Cardiac muscle cell (in vitro differentiated cells and primary cell): ENCODE measurements around the gene TTLL5. TPM values are rescaled to one million over a fixed set of nuclear protein-coding genes. Genes with fewer than 3 reads are reported as not detected.
A peak's percentile ranks its signal among the peaks of the same experiment; 100 is the strongest.

ENCODE experiments used
- DNase-seq, 2 donors: peaks; one replicate each; pipeline versions ENCODE4 v3.0.0 to v3.0.0-alpha.2; 2010 to 2017; ENCODE audit warnings: low read depth in 1 of 2, low spot score in 1 of 2
- H3K27ac ChIP-seq: fragments of 200-600 bp; sonication (generic); 2 replicates; pipeline ENCODE4 v1.5.1; 2016
- H3K27me3 ChIP-seq: fragments of 200-600 bp; sonication (generic); 2 replicates; pipeline ENCODE4 v1.6.0; 2016; ENCODE audit warnings: control low read depth
- H3K36me3 ChIP-seq: fragments of 200-600 bp; sonication (generic); 2 replicates; pipeline ENCODE4 v1.5.1; 2016; ENCODE audit warnings: control low read depth
- H3K4me1 ChIP-seq: fragments of 200-600 bp; sonication (generic); 2 replicates; pipeline ENCODE4 v1.8.1; 2017; ENCODE audit warnings: low read depth, mild to moderate bottlenecking, mixed run types
- H3K4me3 ChIP-seq: fragments of 200-600 bp; sonication (generic); 2 replicates; pipeline ENCODE4 v1.5.1; 2016; ENCODE audit warnings: mild to moderate bottlenecking
- H3K9me3 ChIP-seq: fragments of 200-600 bp; sonication (generic); 2 replicates; pipeline ENCODE4 v1.5.1; 2017; ENCODE audit warnings: low read depth, mild to moderate bottlenecking, control low read depth
- polyA plus RNA-seq: library from polyadenylated mRNA; unstranded; fragments of >200 nt; fragmentation: Nextera tagmentation; extraction: Ambion mirVana; gene quantifications from 2 replicates; pipeline ENCODE4 v1.2.1, GENCODE V29; 2016
- total RNA-seq: library from RNA; depleted of rRNA; stranded (reverse); fragments of >200 nt; gene quantifications from 2 replicates; pipeline ENCODE4 v1.2.3, GENCODE V29; 2016
- TF ChIP-seq, protein P1 (sequence below): IDR thresholded peaks from 2 replicates; pipeline ENCODE4 v1.5.1; 2012; ENCODE audit warnings: low read depth, mild to moderate bottlenecking, low read length

TTLL5 gene
- total and polyA plus RNA-seq, 2 experiments from 2014 or later: 24.1 to 28.4 TPM

DNA sequence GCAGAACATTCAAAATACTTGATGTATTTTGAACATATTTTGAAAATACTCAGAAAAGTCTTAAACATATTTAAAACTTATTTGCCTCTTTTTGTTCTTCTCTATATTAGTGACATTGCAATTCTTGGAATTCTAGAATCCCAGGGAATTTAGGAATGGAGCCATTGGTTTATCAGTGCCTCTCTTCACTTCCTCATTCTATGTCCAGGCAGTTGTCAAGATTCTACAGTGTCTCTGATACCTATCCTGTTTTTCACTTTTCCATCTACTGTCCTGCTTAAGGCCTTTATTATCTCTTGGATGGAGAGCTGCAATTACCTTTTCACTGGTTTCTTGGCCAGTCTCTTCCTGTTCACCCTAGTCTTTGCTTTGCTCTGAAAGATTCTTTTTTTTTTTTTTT, 144.6 kb downstream of the TTLL5 start:
- DNase-seq: no peak
- peak overlapping the region; percentile 82 for H3K27ac ChIP-seq
- H3K4me1 ChIP-seq: peaks cover 34% of the 10 kb centered on the region
- H3K27me3 ChIP-seq: no peaks in the 10 kb centered on the region
- H3K36me3 ChIP-seq: no peaks in the 10 kb centered on the region
- H3K9me3 ChIP-seq: no peaks in the 10 kb centered on the region
- H3K4me3 ChIP-seq: no peak overlapping the region
- TF ChIP-seq, protein P1, sequence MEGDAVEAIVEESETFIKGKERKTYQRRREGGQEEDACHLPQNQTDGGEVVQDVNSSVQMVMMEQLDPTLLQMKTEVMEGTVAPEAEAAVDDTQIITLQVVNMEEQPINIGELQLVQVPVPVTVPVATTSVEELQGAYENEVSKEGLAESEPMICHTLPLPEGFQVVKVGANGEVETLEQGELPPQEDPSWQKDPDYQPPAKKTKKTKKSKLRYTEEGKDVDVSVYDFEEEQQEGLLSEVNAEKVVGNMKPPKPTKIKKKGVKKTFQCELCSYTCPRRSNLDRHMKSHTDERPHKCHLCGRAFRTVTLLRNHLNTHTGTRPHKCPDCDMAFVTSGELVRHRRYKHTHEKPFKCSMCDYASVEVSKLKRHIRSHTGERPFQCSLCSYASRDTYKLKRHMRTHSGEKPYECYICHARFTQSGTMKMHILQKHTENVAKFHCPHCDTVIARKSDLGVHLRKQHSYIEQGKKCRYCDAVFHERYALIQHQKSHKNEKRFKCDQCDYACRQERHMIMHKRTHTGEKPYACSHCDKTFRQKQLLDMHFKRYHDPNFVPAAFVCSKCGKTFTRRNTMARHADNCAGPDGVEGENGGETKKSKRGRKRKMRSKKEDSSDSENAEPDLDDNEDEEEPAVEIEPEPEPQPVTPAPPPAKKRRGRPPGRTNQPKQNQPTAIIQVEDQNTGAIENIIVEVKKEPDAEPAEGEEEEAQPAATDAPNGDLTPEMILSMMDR: no peak

DNA sequence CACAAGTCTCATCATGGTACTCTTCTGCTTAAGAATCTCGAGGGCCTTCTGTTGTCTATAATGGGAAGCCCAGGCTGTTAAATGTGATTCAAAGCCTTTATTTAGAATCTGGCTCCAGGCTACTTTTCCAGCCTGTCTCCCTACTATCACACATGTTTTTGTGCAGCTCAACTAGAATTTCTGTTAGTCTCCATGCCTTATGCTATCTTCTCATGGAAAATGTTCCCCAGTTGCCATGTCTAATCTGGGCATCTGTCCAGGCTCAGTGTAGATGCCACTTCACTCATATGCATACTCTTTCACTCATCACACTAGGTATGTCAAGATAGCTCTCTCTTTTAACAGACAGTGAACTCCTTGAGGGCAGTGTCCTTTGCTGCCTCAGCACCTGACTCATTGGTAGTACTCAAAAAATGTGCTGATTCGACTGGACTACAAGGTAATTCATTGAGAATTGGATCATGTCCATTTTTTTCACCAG, 145.3 kb downstream of the TTLL5 start:
- TF ChIP-seq, protein P1: no peak

DNA sequence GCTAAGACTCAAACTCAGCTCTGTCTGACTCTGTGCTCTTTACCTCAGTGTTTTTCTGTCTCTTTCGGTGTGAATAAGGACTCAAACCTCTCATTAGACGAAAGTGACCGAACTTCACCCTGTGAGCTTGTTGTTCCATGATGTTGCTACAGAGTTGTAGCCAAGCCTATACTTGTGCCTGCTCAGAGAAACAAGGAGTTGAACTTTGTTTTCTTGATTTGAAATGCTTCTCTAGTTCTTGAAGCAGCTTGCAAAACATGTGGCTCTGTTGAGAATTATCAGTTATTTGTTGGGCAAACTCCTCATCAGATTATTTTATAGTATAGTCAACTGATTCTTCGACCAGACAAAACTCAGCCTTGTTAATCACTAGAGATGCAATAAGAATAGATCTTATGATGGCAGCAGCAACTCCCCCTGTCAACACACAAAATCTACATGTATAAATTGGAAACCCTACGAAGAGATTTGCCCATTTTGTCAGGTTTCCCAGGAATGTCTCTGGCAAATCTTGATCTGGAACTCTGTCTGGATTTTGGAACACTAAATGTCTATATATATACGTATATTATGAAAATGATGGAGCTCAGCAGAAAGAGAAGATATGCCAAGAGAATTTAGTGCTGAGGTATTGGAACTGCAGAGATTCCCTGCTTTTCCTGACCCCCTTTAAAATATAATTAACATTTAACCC, 146.8 kb downstream of the TTLL5 start:
- peaks cover 37% of the 10 kb centered on the region for H3K4me1 ChIP-seq
- no peaks in the 10 kb centered on the region for H3K36me3 ChIP-seq
- TF ChIP-seq, protein P1: no peak
- H3K27me3 ChIP-seq: no peaks in the 10 kb centered on the region
- H3K9me3 ChIP-seq: no peaks in the 10 kb centered on the region
- no peak overlapping the region for H3K4me3 ChIP-seq
- H3K27ac ChIP-seq: no peak overlapping the region
- no peak for DNase-seq

More for the DNA sequence above, 145.3 kb downstream of the TTLL5 start:
- Histone ChIP-seq H3K4me3 (no peak overlapping the region), H3K27me3 (no peaks in the 10 kb centered on the region), H3K27ac (peak overlapping the region; percentile 82), H3K4me1 (peaks cover 38% of the 10 kb centered on the region), H3K9me3 (no peaks in the 10 kb centered on the region), H3K36me3 (no peaks in the 10 kb centered on the region)
- no peak for DNase-seq

DNA sequence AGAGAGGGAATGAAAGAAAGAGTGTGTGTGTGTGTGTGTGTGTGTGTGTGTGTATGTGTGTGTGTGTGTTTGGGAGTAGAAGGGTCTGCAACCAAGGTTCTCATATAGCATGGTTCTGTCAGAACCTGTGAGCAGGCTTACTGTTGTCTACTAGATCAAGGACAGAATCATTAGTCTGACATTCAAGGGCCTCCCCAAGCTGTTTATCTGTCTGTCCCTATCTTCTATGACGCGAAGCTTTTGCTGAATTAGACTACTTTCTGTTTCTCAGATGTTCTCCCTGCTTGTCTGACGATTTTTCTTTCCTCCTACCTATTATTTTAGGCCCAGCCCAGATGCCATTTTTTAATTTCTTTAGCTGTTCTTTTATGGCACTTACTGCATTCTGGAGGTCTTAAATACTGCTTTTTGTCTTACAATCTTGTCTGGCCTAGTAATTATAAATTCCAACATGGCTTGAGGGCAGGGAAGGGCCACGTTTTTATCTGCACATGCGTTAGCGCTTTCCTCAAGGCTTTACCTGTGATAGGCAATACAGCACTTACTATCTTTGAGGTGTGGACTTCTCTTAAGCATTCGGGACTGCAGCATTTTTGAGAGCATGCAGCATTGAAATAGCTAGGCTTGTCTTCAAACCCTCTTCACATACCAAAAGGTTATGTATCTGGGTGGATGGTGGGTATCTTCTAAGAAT, 150.2 kb downstream of the TTLL5 start:
- no peak for DNase-seq
- no peak overlapping the region for H3K27ac ChIP-seq

DNA sequence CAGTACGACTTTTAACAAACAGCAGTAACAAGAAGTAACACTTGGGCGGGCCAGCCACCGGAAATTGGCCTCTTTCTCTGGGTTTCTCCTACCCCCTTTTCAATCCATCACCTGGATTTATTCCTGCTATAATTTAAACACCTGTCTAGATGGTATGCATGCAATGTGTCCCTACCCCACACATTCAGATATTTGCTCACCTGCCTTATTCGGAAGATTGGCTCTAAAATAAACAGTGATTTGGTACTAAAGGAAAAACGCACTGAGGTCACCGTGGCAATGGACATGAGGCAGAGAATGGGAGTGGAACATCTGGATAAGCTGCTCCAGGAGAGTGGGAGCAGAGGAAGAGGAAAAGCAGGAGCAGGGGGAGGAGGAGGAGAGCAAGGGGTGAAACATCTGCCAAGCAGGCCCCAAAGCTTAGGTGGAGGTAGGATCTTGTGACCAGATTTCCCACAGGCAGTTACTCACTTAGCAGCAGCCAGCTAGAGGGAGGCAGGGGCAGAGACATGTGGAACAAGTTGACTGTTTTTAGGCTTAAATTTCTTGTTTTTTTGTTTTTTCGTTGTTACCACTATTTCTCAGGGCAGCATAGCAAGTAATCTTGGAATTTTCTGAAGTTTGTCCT, 150.9 kb downstream of the TTLL5 start:
- TF ChIP-seq, protein P1: no peak
- Histone ChIP-seq H3K36me3 (no peaks in the 10 kb centered on the region), H3K9me3 (no peaks in the 10 kb centered on the region), H3K27me3 (no peaks in the 10 kb centered on the region), H3K4me3 (no peak overlapping the region), H3K27ac (no peak overlapping the region), H3K4me1 (peaks cover 6% of the 10 kb centered on the region)
- no peak for DNase-seq

More for the DNA sequence above, 150.2 kb downstream of the TTLL5 start:
- Histone ChIP-seq H3K4me3 (no peak overlapping the region), H3K27me3 (no peaks in the 10 kb centered on the region), H3K36me3 (no peaks in the 10 kb centered on the region), H3K4me1 (peaks cover 8% of the 10 kb centered on the region), H3K9me3 (no peaks in the 10 kb centered on the region)
- TF ChIP-seq, protein P1: no peak
